Suprapubic skin (tissue), 4 donors: ENCODE measurements around the gene RASD2. TPM values are rescaled to one million over a fixed set of nuclear protein-coding genes. Genes with fewer than 3 reads are reported as not detected.

ENCODE experiments used
- DNase-seq, 2 donors: peaks; one replicate each; pipeline ENCODE4 v3.0.0-alpha.2; 2019; ENCODE audit warnings: low spot score in 2 of 2
- H3K27ac ChIP-seq: fragments of 200-600 bp; sonication (generic); one replicate; pipeline ENCODE4 v1.5.1; 2019
- H3K27me3 ChIP-seq: fragments of 200-600 bp; sonication (generic); one replicate; pipeline ENCODE4 v1.5.1; 2019
- H3K36me3 ChIP-seq: fragments of 200-600 bp; sonication (generic); one replicate; pipeline ENCODE4 v1.5.1; 2019
- H3K4me1 ChIP-seq: fragments of 200-600 bp; sonication (generic); one replicate; pipeline ENCODE4 v1.5.1; 2019
- H3K4me3 ChIP-seq: fragments of 200-600 bp; sonication (generic); one replicate; pipeline ENCODE4 v1.5.1; 2019; ENCODE audit warnings: mild to moderate bottlenecking
- H3K9me3 ChIP-seq: fragments of 200-600 bp; sonication (generic); one replicate; pipeline ENCODE4 v1.5.1; 2019
- EP300 ChIP-seq: sonication (generic); formaldehyde crosslinking; IDR thresholded peaks from one replicate; pipeline ENCODE4 v1.6.1; 2017; ENCODE audit warnings: antibody characterized with exemption
- POLR2A ChIP-seq, 2 donors: fragments of 450-650 bp; IDR thresholded peaks; one replicate each; pipeline ENCODE4 v1.6.1; 2017; ENCODE audit warnings: antibody characterized with exemption in 2 of 2, mild to moderate bottlenecking in 2 of 2, moderate library complexity in 2 of 2
- POLR2AphosphoS5 ChIP-seq, 3 donors: sonication (generic); formaldehyde crosslinking; IDR thresholded peaks; one replicate each; pipeline ENCODE4 v1.6.1; 2017; ENCODE audit warnings: antibody characterized with exemption in 3 of 3
- WGBS: methylation state at CpG from one replicate; pipeline ENCODE4 v1.1.5; 2018; 5-methylcytosine and 5-hydroxymethylcytosine counted together
- total RNA-seq, 4 donors: library from RNA; depleted of rRNA; stranded (reverse); fragments of >200 nt; gene quantifications; one replicate each; pipeline ENCODE4 v1.1.0, GENCODE V29; 2016
- TF ChIP-seq, protein P1 (sequence below), 2 donors: fragments of 200-600 bp in 1 of 2; fragments of 450-650 bp in 1 of 2; sonication (generic) in 1 of 2; IDR thresholded peaks; one replicate each; pipeline ENCODE4 v1.5.1; 2016 to 2019; ENCODE audit warnings: antibody characterized with exemption in 2 of 2, mild to moderate bottlenecking in 1 of 2, moderate library complexity in 1 of 2

Gene RASD2
- total RNA-seq, 4 donors from 2014 or later = 0.89 to 1.7 (median 1.2) TPM

DNA sequence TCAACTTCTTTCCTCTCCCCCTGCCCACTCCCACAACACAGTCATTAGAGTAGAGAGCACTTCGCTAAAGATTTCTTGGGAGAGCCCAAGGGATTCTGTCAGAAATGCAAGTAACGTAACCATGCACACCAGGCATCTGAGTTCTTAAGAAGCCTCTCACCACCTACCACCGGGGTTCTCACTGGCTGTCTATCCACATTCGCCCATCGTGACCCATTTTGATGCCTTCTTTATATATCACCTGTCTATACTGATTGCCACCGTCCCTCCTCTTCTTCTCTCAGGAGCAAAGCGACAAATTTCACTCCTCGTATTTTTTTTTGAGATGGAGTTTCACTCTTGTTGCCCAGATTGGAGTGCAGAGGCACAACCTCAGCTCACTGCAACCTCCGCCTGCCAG, 23.9 kb upstream of the RASD2 start:
- TF ChIP-seq, protein P1, sequence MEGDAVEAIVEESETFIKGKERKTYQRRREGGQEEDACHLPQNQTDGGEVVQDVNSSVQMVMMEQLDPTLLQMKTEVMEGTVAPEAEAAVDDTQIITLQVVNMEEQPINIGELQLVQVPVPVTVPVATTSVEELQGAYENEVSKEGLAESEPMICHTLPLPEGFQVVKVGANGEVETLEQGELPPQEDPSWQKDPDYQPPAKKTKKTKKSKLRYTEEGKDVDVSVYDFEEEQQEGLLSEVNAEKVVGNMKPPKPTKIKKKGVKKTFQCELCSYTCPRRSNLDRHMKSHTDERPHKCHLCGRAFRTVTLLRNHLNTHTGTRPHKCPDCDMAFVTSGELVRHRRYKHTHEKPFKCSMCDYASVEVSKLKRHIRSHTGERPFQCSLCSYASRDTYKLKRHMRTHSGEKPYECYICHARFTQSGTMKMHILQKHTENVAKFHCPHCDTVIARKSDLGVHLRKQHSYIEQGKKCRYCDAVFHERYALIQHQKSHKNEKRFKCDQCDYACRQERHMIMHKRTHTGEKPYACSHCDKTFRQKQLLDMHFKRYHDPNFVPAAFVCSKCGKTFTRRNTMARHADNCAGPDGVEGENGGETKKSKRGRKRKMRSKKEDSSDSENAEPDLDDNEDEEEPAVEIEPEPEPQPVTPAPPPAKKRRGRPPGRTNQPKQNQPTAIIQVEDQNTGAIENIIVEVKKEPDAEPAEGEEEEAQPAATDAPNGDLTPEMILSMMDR (IDR thresholded peaks at IDR 0.05) = no peak
- TF ChIP-seq EP300 (no peak), POLR2AphosphoS5 (IDR thresholded peaks at IDR 0.05) (no peak), POLR2A (IDR thresholded peaks at IDR 0.05) (no peak)
- Histone ChIP-seq H3K4me3 (no peak overlapping the region), H3K4me1 (no peaks in the 10 kb centered on the region), H3K27me3 (peaks cover 50% of the 10 kb centered on the region), H3K36me3 (no peaks in the 10 kb centered on the region), H3K9me3 (no peaks in the 10 kb centered on the region), H3K27ac (no peak overlapping the region)
- no peak for DNase-seq
- 89% methylated on average over 9 of the region's 9 CpGs for WGBS

DNA sequence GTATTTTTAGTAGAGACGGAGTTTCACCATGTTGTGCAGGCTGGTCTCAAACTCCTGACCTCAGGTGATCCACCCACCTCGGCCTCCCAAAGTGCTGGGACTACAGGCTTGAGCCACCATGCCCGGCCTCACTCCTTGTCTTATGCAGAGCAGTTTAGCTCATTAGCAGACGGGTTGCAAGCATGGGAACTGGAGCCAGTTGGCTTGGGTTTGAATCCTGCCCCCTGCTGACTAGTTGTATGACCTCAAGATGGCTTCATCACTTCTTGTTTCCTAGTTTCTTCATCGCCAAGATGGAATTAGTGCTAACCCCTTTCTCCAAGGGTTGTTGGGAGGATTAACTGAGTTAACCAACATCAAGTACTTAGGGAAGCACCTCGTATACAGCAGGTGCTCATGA, 23.4 kb upstream of the RASD2 start:
- 87% methylated on average over 6 of the region's 6 CpGs for WGBS

DNA sequence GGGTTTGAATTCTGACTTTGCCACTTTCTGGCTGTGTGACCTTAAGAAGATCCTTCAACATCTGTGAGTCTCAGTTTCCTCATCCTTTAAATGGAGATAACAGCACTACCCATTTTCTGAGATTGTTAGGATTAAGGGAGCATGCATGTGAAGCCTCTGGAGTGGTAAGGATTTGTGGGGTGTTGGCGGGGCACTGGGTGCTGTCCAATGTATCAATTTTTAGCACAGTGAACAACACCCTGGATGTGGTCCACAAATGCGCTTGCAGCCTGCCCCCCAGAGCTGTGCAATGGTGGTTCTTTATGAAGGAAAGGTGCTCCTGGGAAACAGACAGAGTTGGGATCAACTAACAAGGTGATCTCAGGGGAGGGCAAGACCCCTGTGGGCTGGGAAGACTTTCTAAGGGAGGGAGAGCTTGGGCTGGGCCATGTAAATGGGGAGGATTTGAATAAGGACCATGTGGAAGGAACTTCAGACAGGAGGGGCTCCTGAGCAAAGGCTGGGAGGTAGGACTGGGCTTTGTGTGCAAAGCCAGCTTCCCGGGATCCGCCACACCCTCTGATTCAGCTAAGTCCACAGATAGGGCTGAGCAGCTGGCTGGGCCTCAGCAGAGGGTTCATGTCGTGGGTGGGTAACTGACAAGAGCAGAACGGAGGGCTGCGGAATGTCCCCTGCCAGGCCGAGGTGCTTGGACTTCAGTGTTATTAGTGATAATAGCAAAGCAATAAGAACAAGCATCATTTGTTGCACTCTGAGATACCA, 22.7 kb upstream of the RASD2 start:
- Histone ChIP-seq H3K27me3 (peaks cover 54% of the 10 kb centered on the region), H3K4me1 (peaks cover 8% of the 10 kb centered on the region), H3K36me3 (no peaks in the 10 kb centered on the region), H3K9me3 (no peaks in the 10 kb centered on the region), H3K27ac (no peak overlapping the region), H3K4me3 (no peak overlapping the region)
- no peak for DNase-seq
- TF ChIP-seq EP300 = no peak
- TF ChIP-seq POLR2AphosphoS5 (IDR thresholded peaks at IDR 0.05) = no peak
- TF ChIP-seq, protein P1 (IDR thresholded peaks at IDR 0.05) = no peak
- TF ChIP-seq POLR2A (IDR thresholded peaks at IDR 0.05) = no peak
- WGBS = 55% methylated on average over 8 of the region's 8 CpGs

More for the DNA sequence above, 23.4 kb upstream of the RASD2 start:
- Histone ChIP-seq H3K9me3 (no peaks in the 10 kb centered on the region), H3K27ac (no peak overlapping the region), H3K27me3 (peaks cover 50% of the 10 kb centered on the region), H3K4me3 (no peak overlapping the region), H3K36me3 (no peaks in the 10 kb centered on the region), H3K4me1 (peaks cover under 1% of the 10 kb centered on the region)
- TF ChIP-seq POLR2A (IDR thresholded peaks at IDR 0.05) (no peak), EP300 (no peak), POLR2AphosphoS5 (IDR thresholded peaks at IDR 0.05) (no peak)
- TF ChIP-seq, protein P1 (IDR thresholded peaks at IDR 0.05) = no peak
- no peak for DNase-seq

DNA sequence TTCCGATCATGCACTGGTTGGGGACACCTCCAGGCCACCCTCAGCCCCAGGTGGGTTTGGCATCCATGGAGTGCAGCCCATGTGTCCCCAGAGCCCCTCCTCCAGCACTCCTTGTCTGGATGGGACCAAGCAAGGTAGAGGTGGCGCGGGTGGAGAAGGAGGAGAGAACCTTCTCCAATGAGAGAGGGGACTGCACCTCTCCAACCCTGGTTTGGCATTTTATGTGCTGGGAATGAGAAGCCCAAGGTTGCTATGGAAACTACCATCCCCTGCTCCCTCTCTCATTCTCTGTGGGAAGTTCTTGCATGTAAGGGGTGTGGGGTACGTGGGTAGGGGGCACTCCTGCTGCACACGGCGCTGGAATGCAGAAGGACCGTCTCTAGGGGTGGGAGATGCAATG, 21.8 kb upstream of the RASD2 start:
- Histone ChIP-seq H3K4me1 (peaks cover 16% of the 10 kb centered on the region), H3K27me3 (peaks cover 58% of the 10 kb centered on the region), H3K9me3 (no peaks in the 10 kb centered on the region), H3K4me3 (no peak overlapping the region), H3K36me3 (no peaks in the 10 kb centered on the region), H3K27ac (no peak overlapping the region)
- WGBS = 86% methylated on average over 7 of the region's 7 CpGs
- TF ChIP-seq EP300 (no peak), POLR2A (IDR thresholded peaks at IDR 0.05) (no peak), POLR2AphosphoS5 (IDR thresholded peaks at IDR 0.05) (no peak)
- TF ChIP-seq, protein P1 (IDR thresholded peaks at IDR 0.05) = no peak
- no peak for DNase-seq

DNA sequence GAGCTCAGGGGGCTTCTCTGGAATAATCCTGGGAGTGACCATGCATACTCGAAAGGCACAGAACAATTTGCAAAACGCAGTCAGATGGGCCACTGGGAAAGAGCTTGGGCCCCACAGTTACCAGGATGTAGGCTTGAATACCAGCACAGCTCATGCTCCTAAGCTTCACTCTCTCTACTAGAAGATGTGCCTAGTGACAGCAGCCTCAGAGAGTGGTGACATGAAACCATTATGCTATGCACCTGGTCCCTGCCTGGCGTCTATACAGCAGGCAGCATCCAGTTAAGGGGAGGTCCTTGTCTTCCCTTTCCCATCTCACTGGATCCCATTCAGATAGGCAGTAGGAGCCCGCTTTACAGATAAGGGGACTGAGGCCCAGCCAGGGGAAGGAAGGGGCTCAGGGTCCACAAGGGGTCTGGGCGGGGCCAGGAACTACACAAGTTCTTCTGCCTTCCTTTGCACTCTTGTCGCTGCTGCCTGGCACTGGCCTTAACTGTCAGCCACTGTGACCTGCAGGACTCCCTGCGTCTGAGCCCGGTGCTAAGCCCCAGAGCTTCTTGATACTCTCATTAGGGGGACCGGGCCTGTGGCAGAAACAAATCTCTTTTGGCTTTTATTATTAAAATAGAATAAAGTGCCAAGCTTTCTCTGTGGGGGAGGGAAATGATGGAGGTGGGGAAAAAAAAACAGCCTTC, 21.2 kb upstream of the RASD2 start:
- no peak for DNase-seq
- H3K4me1 ChIP-seq = peaks cover 17% of the 10 kb centered on the region
- H3K4me3 ChIP-seq = no peak overlapping the region
- whole genome bisulfite sequencing = 84% methylated on average over 9 of the region's 9 CpGs
- no peak overlapping the region for H3K27ac ChIP-seq
- peaks cover 58% of the 10 kb centered on the region for H3K27me3 ChIP-seq
- H3K36me3 ChIP-seq = no peaks in the 10 kb centered on the region
- TF ChIP-seq EP300 = no peak
- TF ChIP-seq, protein P1 (IDR thresholded peaks at IDR 0.05) = no peak
- no peak for TF ChIP-seq POLR2A (IDR thresholded peaks at IDR 0.05)
- no peak for TF ChIP-seq POLR2AphosphoS5 (IDR thresholded peaks at IDR 0.05)
- no peaks in the 10 kb centered on the region for H3K9me3 ChIP-seq
